ENCODE measurements around the gene UBE2G2. TPM values are rescaled to one million over a fixed set of nuclear protein-coding genes. Genes with fewer than 3 reads are reported as not detected.

Gene UBE2G2
- total RNA-seq, 2 donors from 2014 or later = 67.7 to 138 TPM

- DNase-seq (ENCODE audit: low spot score) = no peak
- Histone ChIP-seq H3K27me3 (replicated peaks; ENCODE audit: insufficient read depth) (peaks cover 5% of the 10 kb centered on the region), H3K4me1 (ENCODE audit: control insufficient read depth in 1 of 2, low read depth in 2 of 2) (no peaks in the 10 kb centered on the region), H3K27ac (no peak overlapping the region), H3K9me3 (no peaks in the 10 kb centered on the region), H3K36me3 (no peaks in the 10 kb centered on the region), H3K4me3 (no peak overlapping the region)
- no peak for ATAC-seq (ENCODE audit: insufficient number of reproducible peaks, low FRiP score, low read depth)
- no peak for TF ChIP-seq CTCF (IDR thresholded peaks at IDR 0.05)
Observed at GRCh38 chr21:44753357-44753756, 48.3 kb downstream of the UBE2G2 start.

DNA sequence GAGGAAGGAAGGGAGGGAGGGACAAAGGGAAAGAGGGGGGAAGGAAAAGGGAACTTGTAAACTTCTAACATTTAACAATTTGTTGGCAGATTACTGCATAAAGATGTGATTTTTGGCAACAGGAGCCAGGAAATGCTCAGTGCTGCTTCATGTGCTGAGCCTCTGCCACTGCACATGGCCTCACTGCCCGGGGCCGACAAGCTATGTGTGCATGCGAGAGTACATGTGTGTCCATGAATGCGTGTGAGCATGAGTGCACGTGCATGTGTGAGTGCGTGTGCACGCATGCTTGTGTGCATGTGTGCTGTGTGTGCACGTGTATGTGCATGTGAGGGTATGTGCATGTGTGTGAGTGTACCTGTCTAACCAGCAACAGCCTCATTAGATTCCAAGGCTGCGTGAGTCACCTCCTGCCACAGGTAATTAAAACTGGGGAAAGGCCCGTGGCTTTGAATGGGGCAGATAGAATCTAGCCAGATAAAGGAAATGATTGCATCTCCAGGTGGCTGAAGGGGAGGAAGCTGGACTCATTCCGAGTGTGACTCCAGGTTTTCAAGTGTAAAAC, 48.9 kb downstream of the UBE2G2 start:
- Histone ChIP-seq H3K27ac (no peak overlapping the region), H3K27me3 (replicated peaks; ENCODE audit: insufficient read depth) (peaks cover 5% of the 10 kb centered on the region), H3K4me1 (ENCODE audit: control insufficient read depth in 1 of 2, low read depth in 2 of 2) (no peaks in the 10 kb centered on the region), H3K4me3 (no peak overlapping the region), H3K36me3 (no peaks in the 10 kb centered on the region), H3K9me3 (no peaks in the 10 kb centered on the region)
- DNase-seq (ENCODE audit: low spot score) (no peak), ATAC-seq (ENCODE audit: insufficient number of reproducible peaks, low FRiP score, low read depth) (no peak)
- no peak for TF ChIP-seq CTCF (IDR thresholded peaks at IDR 0.05)

- Histone ChIP-seq H3K4me3 (no peak overlapping the region), H3K27ac (no peak overlapping the region), H3K4me1 (ENCODE audit: control insufficient read depth in 1 of 2, low read depth in 2 of 2) (no peaks in the 10 kb centered on the region), H3K9me3 (no peaks in the 10 kb centered on the region), H3K36me3 (no peaks in the 10 kb centered on the region), H3K27me3 (replicated peaks; ENCODE audit: insufficient read depth) (peaks cover 5% of the 10 kb centered on the region)
- ATAC-seq (ENCODE audit: insufficient number of reproducible peaks, low FRiP score, low read depth) (no peak), DNase-seq (ENCODE audit: low spot score) (no peak)
- no peak for TF ChIP-seq CTCF (IDR thresholded peaks at IDR 0.05)
Observed at GRCh38 chr21:44751799-44752636, 49.6 kb downstream of the UBE2G2 start.

DNA sequence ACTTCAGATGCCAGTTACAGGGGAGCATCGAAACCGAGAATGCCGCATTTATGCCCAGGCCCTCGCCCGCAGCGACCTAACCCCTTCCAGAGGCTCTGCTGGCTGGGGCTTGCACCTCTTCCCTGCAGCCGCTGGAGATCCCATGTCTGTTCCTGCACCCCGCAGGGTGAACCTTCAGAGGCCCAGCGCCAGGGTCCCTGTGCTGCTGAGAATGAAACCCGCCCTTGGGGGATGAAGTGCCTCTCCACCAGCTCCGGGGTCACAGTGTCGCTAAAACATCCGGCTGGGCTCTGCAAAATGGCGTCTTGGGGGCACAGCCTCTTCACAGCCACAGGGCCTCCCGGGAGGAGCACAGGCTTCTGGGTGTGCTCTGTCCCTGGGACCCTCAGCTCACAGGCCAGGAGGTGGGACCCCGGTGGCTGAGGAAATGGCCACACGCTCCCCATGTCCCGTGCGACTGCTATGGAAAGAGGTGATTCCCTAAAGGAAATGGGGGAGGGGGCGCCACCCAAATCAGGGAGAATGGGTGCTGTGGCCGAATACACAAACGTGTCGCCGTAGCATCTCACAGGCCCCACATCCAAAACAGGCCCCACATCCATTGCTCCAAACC, 50.3 kb downstream of the UBE2G2 start:
- no peak for ATAC-seq (ENCODE audit: insufficient number of reproducible peaks, low FRiP score, low read depth)
- TF ChIP-seq CTCF (IDR thresholded peaks at IDR 0.05) = no peak

DNA sequence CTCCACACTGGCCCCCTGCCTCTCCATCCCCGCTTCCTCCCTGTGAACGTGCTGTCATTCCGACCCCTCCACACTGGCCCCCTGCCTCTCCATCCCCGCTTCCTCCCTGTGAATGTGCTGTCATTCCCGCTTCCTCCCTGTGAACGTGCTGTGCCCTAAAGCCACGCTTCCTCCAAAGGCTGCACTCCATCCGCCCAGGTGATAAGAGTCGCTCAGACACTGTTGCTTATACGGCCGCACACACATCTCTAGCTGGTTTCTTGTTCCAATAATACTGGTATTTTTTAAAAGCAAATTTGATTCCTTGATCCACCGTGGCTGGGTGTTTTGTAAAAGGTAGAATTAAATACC, 51.0 kb downstream of the UBE2G2 start:
- H3K9me3 ChIP-seq = no peaks in the 10 kb centered on the region
- H3K27ac ChIP-seq = no peak overlapping the region
- H3K27me3 ChIP-seq (replicated peaks; ENCODE audit: insufficient read depth) = peaks cover 5% of the 10 kb centered on the region
- no peak for DNase-seq (ENCODE audit: low spot score)
- no peak overlapping the region for H3K4me3 ChIP-seq
- no peaks in the 10 kb centered on the region for H3K36me3 ChIP-seq
- no peak for ATAC-seq (ENCODE audit: insufficient number of reproducible peaks, low FRiP score, low read depth)
- H3K4me1 ChIP-seq (ENCODE audit: control insufficient read depth in 1 of 2, low read depth in 2 of 2) = no peaks in the 10 kb centered on the region
- no peak for TF ChIP-seq CTCF (IDR thresholded peaks at IDR 0.05)

More for the DNA sequence above, 50.3 kb downstream of the UBE2G2 start:
- DNase-seq (ENCODE audit: low spot score) = no peak
- H3K27me3 ChIP-seq (replicated peaks; ENCODE audit: insufficient read depth) = peaks cover 5% of the 10 kb centered on the region
- no peak overlapping the region for H3K27ac ChIP-seq
- H3K9me3 ChIP-seq = no peaks in the 10 kb centered on the region
- no peaks in the 10 kb centered on the region for H3K36me3 ChIP-seq
- no peak overlapping the region for H3K4me3 ChIP-seq
- no peaks in the 10 kb centered on the region for H3K4me1 ChIP-seq (ENCODE audit: control insufficient read depth in 1 of 2, low read depth in 2 of 2)

All from thoracic aorta (tissue), 2 donors.